Stimulated activated CD4-positive, alpha-beta T cell treated with anti-CD3 and anti-CD28 coated beads, Interleukin-4, amount 100 ng/mL, for 4 hours (primary cell): ENCODE data around the gene NBEA.

ENCODE experiments used
- DNase-seq, 2 experiments: peaks; one replicate each; pipeline ENCODE4 v3.0.0-alpha.2; 2020

Gene NBEA

DNA sequence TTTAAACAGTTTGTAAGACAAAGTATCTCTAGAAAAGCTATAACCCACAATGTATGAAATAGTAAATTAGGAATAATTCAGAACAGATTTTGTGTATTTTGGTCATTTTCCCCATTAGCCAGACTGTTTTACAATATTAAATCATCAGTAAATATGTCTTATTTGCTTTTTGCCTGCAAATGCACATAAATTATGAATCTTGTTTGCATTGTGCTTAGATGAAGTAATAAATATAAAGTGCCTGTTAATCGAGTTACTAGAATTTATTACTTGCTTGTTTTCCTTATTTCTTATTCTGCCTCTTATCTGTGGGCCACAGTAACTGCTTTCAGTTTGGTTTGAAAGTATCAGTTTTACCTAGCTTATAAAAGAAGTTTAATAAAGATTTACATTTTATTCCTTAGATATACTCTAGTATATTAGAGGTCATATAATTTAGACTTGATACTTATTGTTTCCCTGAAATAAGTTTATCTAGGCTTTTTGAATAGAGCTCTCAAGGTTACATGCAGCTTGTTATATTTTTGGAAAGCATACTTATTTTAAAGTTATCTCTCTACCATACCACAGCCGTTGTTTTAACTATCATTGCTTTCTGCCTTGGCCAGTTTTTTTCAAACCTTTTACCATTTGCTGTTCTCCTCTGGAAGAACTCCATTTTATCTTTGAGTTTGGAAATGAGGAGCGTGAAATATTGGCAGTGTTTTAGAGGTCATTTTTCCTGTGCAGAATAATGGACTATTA lies 238.0 kb downstream of the NBEA start:
- DNase-seq, result no peak

DNA sequence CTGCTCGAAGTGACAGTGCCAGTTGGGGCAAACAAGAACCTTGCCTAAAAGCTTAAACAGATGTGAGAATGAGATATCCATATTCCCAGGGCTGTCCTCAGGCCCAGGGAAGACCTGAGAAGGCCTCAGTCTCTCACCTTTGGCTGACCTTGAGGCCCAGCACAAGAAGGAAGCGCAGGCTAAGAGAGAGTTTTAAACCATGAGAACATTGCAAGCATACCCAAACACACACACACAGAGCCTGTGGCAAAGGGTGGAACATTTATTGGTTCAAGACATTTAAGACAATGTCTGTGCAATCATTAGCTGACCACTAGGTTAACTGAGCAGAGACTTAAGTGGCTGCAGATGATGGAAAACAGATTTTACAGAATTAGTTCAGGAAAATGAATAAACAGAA lies 248.2 kb downstream of the NBEA start:
- no peak for DNase-seq

DNA sequence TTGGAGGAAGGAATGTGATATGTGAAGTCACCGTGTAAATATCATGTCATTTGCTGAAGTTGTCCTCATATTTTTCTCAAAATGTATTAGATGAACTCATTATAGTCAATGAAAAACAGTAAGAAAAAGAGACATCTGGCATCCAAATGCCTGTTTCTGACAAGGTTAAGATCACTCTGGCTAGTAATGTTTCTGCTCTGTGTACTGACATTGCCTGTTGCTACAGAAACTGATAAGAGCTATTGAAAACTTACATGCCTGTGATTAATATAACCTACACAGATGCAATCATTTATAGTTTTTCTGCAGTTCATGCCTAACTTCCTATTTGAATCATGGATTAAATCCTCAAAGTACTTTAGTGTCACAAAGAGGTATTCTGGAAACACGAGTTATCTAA lies 249.8 kb downstream of the NBEA start:
- DNase-seq, result no peak

DNA sequence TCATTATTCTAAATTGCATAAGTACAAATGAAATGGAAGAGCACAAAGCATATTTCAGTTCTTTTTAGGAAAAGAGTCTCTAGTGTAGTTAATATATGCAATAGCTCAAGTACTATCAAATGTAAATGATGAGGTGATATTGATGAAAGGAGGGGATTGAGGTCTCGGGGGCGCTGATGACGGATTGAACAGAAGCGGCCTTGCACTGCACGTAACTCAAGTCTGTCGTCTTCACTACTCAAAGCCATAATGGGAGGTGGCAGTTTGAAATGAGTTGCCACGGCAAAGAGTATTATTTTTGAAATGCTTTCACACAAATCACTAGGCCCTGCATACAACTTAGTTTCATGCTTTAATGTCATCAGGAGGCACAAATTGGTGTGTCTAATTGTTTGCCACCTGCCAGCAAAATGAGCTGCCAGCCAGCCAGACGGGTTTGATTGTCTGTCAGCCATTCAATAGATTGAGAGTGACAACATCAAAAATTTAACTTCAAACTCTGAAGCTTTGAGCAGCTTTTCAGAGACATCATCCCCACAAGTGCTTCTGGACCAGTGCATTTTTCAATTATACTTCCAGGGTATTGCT lies 256.6 kb downstream of the NBEA start:
- DNase-seq, result no peak

DNA sequence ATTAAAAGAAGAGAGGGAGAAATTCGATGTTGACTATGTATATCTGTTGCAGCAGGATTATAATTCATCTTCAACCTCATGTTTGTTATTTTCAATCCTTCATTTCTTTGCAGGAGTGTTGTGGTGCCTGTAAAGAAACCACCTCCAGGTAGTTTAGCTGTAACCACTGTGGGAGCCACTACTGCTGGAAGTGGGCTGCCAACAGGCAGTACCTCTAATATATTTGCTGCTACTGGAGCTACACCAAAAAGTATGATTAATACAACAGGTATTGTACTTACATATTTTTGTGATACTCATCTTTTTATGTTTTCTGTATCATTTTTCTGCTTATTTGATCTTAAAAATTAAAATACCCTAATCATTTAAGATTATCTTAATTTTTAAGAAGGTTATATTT lies 266.5 kb downstream of the NBEA start:
- no peak for DNase-seq

DNA sequence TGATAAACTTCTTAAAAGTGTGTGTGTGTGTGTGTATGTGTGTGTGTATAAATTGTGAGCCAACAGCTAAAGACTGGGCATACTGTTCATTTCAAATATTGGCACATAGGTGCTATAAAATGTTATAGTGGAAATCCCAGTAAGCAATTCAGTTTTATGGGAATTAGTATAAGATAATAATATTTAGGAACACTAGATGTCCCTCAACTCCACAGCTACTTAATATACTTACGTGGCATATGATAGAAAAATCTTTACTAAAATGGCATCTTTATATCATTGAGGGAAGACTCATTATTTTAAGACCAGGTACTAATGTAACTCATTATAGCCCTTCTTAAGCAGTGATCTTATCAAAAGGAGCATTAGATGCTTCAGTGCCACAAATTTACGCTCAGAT lies 268.2 kb downstream of the NBEA start:
- no peak for DNase-seq

DNA sequence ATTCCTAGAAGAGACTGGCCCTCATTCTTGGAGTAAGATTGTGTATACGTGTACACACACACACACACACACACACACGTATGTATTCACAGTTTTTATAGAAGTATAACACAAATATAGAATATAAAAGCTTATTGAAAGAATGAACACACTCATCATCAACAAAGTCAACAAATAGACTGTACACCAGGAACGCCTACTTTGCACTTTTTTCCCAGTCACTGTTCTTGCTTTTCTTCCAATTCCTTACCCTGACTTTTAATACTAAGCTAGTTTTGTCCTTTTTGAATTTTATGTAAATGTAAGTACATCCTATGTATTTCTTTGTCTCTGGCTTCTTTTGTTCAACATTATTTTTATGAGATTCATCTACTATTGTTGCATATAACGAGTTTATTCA lies 269.9 kb downstream of the NBEA start:
- no peak for DNase-seq

DNA sequence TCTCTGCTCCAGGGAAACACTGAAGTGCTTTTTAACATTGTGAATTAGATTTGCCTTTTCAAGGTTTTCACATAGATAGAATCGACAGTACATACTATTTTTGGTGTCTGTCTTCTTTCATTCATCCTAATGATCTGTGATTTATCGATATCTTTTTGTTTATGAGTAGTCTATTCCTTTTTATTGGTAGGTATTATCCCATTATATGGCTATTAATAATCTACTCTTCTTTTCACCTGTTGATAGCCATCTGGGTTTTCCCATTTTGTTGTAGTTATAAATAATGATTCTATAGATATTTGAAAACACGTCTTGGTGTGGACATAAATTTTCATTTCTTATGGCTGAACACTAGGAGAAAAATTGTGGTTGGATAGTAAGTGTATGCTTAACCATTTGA lies 271.8 kb downstream of the NBEA start:
- no peak for DNase-seq

DNA sequence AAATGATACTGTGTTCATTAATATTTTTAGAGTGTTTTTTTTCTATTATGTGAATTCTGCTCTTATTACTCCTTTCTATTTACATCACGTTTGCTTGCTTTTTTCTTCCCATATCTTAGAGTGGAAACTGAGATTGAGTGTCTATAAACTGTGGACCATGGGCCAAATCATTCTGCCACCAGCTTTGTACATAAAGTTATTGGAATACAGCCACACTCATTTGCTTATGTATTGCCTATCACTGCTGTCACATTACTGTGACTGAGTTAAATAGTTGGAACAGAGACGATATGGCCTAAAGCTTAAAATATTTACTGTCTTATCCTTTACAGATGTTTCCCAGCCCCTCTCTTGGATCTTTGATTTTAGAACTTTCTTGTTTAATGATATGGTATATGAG lies 274.1 kb downstream of the NBEA start:
- no peak for DNase-seq

DNA sequence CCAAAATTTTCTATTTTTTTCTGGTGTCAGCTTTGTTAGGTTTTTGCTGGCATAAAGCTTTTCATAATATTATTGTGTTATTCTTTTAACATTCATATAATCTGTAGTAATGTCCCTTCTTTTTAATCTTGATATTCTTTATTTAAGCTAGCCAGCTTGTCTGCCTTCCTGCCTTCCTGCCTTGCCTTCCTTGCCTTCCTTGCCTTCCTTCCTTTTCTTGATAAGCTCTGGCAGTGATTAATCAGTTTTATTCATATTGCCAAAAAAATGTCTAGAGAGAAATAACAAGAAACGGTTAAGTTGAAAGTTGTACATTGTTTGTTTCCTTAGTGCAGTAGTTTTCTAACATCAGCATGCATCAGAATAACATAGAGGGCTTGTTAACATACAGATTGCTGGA lies 277.0 kb downstream of the NBEA start:
- no peak for DNase-seq

DNA sequence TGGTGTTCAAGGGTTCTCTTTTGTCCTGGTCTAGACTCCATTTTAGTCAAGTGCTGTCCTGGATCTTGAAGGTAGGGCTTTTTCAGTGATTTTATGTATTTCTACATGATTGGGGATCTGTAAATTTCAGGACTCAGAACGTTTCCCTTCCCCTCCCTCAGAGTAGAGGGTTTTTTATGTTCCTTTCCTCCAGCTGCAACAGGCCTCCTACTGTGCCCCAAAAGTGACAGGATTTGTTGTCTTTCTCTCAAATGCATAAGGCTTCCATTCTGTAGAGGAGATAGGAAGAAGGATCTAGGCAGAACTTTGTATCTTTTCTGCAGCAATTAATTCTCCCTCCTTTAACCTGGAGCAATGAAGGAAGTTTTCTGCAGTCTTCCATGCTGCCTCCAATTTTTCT lies 283.1 kb downstream of the NBEA start:
- no peak for DNase-seq

DNA sequence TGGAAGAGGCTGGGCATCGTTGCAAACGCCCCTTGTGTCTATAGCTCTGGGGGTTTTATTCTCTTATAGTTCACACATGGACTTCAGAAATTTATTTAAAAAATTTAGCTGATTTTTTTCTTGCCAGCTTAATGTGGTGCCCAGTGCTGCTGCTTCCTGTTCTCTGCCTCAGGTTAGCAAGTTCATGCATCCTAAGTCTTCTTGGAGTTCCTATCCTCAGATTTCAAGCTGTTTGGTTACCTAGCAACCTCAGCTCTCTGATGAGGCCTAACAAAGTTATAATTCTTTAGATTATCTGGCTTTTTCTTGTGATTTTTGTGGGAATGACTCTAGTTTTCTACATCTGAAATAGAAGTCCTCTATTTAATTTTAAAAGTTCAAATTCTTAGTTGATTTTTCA lies 283.5 kb downstream of the NBEA start:
- DNase-seq, result no peak

DNA sequence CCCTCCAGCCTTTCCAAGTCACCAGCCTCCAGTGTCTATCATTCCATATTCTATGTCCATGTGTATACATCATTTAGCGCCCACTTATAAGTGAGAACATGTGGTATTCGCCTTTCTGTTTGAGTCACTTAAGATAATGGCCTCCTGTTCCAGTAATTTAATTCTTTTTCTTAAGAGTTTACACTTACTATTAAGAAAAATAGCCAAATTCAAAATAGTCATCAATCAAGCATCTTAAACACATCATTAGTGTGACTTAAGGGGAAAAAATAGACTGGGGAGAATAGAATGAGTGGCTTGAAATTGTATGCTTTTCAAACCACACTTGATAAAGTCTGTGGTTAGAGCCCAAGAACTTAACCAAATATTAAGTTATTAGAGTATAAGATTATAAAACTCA lies 286.5 kb downstream of the NBEA start:
- DNase-seq, result no peak

DNA sequence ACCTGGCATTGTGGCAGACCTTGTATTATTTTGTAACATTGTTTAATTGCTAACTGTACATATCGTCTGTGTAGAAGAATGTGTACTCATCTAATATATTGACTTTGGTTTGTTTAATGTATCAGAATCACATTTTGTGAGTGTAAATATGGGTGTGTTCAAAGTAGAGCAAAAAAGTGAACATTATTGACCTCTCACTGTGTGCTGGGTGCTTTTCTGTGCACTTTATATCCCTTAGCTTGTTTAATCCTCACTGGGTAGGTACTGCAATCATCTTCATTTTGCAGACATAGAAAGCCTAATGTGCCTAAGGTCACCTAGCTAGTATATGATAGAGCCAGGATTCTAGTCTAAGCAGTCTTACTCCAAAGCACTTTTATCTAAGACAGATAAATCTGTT lies 289.4 kb downstream of the NBEA start:
- DNase-seq, result no peak

DNA sequence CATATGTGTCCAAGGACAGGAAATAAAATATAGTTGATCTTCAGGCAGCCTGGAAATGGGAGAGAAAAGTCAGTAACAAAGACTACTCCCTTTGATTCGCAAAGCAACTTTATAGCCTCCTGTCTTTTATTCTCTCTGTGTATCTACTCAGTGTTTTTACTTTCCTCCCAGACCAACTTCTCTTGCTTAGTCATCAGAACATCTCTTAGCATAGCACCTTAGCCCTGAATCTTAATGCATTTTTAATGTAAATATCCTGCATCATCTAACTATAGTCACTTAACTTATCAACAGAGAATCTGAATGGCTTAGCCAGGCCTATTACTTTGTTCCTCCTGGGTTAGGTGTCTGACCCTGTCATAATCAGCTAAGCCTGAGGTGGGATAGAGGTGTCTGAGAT lies 296.2 kb downstream of the NBEA start:
- DNase-seq, result no peak

DNA sequence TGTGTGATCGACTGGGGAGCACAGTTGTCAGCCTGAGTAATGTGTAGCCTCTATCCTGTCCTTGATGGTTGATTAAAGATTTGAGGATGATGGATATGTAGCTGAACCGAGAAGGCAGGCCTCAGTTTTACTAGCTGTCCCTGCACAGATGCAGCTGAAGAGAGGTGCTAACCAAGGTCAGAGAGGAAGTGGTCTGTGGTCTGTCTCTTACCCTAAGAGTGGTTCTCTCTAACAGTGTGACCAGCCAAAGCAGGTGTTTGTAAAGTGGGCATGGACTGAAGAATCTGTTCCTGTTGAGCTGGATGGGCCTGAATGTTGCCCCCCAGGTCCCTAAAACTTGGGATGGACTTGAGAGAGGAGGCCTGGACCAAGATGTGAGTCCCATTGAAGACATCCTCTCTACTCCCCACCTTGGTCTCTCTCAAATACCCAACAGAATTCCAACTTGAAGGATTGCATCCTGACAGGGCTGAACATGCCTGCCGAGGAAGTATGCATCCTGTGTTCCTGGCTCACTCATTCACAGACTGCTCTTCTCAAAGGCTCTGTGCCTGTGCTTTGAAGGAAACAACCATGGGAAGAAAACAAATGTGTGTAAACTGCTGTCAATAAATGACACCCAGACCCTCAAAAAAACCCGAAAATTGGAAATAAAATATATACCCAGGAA lies 310.6 kb downstream of the NBEA start:
- no peak for DNase-seq

DNA sequence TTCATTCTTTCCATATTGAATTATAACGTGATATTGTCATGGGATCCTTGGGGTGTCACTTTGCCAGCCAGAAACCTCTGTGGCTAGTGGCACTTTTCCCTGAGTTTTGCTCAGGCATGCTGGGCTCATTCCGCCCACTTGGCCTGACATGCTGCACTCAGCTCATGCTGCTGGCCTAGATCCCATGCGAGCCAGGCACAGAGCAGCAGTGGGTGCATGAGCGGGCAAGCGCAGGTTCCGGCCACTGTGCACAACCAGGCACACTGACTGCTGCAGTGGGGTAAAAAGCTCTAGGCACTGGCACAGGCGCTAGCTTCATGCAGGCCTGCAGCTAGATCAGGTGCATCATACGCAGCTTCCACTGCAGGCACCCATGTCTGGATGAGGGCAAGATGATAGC lies 313.2 kb downstream of the NBEA start:
- DNase-seq, result no peak

DNA sequence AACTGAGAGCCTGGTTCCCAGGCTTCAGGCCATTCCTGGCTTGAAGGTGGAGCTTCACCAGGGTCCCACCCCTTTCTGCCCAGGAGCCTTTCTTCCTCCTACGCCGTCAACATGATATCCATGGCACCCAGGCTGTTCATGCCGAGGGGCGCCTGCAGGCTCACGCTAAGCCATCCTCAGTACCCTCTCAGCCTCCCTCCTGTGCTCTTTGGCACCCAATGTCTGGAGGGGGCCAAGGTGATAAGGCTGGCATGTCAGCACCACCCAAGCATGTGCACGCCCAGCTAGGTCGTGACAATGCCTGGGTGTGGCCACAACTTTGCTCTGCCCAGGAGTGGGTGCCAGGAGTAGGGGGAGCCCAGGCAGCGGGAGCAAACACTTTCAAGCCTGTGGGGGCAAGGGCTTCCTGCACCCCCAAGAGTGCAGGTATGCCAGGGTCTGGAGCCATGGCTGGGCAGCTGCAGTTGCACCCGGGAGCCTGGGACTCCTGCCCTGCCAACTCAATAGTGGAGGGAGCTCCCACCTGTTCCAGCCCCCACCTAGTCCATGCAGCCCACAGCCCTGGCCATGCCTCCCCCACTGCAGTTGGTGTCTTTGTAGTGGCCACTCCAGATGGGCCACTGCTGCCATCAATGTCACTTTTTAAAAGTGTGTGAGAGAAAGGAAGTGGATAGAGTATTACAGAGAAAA lies 314.5 kb downstream of the NBEA start:
- DNase-seq, result no peak

DNA sequence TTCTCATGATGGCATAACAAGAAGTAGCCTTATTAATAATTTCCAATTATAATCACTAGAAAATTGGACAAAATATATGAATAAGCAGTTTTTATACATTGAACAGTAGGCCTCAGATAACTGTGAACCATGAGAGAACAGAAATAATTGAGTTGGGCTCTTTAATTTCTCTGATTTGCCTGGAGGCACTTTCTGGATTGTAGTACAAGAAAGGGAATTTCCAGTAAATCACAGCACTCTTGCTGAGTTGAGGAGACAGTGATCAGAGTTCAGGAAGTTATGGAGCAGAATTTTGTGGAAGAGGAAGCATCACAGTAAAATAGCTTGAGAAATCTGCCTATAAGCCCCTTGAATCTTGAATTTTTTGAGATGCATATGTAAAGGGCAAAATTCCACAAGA lies 318.2 kb downstream of the NBEA start:
- no peak for DNase-seq

DNA sequence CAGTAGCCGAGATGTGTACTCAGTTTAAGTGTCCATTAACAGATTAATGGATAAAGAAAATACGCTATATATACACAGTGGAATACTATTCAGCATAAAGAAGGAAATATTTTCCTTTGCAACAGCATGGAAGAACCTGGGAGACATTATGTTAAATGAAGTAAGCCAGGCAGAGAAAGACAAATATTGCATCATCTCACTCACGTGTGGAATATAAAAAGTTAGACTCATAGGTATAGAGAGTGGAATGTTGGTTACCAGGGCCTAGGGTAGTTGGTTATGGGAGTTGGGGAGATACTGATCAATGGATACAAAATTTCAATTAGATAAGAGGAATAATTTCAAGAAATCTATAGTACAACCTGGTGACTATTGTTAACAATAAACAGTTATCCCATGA lies 324.3 kb downstream of the NBEA start:
- DNase-seq, result no peak

DNA sequence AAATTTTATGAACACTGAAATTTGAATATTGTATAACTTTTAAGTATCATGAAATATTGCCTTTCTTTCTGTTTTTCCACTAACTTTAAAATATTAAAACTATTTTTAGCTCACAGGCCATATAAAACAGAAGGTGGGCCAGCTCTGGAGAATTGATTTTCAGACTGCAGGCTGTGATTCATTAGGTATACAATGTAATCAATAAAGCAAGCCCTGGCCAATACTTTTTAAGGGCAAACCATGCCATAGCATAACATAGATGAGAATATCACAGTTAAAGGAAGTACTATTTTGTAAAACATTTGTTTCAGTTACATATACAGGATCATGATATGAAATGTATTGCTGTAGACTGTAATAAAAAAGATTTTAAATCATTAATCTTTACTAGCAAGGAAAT lies 336.8 kb downstream of the NBEA start:
- DNase-seq, result no peak

DNA sequence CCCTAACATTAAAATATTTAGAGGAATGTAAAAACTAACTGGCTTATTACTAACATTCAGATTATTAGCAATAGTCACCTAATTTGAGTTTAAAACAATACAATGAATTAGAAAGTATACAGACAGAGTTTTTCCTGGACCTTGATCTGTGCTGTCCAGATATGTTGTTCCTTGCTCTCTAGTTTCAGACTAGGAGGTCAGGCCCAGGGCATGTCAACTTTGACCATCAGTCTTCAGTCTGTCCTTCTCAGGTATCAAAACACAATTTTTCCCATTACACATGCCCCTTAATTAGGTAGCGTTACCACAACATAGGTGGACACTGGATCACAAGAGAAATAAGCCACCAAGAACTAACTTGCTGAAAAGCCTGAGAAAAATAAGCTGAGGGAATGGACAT lies 337.4 kb downstream of the NBEA start:
- no peak for DNase-seq

DNA sequence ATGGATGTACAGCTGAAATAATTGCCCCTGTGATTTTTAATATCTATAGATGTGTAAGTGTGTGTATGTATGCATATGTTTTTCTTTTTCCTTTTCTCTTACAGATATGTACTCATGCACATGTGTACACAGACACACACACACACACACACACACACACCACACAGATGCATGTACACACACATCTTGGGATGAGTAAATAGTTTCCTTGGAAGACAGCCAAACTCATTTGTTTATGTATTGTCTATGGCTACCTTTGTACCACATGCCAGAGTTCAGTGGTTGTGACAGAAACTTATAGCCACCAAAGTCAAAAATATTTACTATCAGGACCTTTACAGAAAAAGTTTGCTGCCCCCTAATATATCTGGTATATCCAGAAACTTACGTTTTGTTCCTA lies 341.8 kb downstream of the NBEA start:
- DNase-seq, result no peak

DNA sequence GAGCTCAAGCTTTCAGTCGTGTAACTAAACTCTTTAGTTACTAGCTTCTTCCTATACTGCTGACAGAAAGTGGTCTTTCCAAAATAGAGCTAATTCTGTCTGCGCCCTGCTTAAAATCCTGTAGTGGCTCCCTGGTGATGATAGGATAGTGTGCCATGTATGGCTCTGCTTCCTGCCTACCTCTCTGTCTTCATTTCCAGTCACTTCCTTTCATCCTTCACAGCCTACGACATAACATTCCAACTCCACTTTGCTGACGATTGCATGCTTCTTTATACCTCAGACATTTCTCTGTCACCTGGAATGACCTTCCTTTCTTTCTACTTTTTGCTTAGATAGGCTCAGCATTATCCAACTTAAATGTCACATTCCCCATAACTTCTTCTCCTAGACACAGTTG lies 343.6 kb downstream of the NBEA start:
- DNase-seq, result no peak
